Neural cell (in vitro differentiated cells): ENCODE data around the gene RNF121. TPM values are rescaled to one million over a fixed set of nuclear protein-coding genes. Genes with fewer than 3 reads are reported as not detected.

Source experiments
- H2AFZ ChIP-seq: fragments of 200-600, 300-800 bp; sonication (generic), shearing (Covaris generic); 2 replicates; pipeline ENCODE4 v1.6.0; 2014; ENCODE audit warnings: low read depth, mild to moderate bottlenecking, antibody characterized with exemption, low read length, moderate library complexity
- H3F3A ChIP-seq: fragments of 200-600 bp; shearing (Covaris generic); 2 replicates; pipeline ENCODE4 v1.6.1; 2016; ENCODE audit warnings: mild to moderate bottlenecking, moderate library complexity, mixed read lengths, antibody characterized with exemption, low read length; ENCODE audit not compliant: insufficient read depth, poor library complexity, severe bottlenecking
- H3K27ac ChIP-seq: fragments of 200-600, 300-800 bp; sonication (generic), shearing (Covaris generic); 2 replicates; pipeline ENCODE4 v1.5.1; 2014; ENCODE audit warnings: mild to moderate bottlenecking, low read length, moderate library complexity
- H3K27me3 ChIP-seq: fragments of 300-800, 200-600 bp; sonication (generic), shearing (Covaris generic); 2 replicates; pipeline ENCODE4 v1.6.0; 2014; ENCODE audit warnings: mild to moderate bottlenecking, low read depth, low read length, moderate library complexity; ENCODE audit not compliant: insufficient read depth
- H3K36me3 ChIP-seq: fragments of 300-800, 200-600 bp; sonication (generic), shearing (Covaris generic); 2 replicates; pipeline ENCODE4 v1.5.1; 2014; ENCODE audit warnings: mild to moderate bottlenecking, antibody characterized with exemption, low read length, moderate library complexity; ENCODE audit not compliant: insufficient read depth
- H3K4me2 ChIP-seq: fragments of 300-800, 200-600 bp; sonication (generic), shearing (Covaris generic); 2 replicates; pipeline ENCODE4 v1.6.0; 2014; ENCODE audit warnings: mild to moderate bottlenecking, low read length
- H3K4me3 ChIP-seq: fragments of 300-800, 200-600 bp; sonication (generic), shearing (Covaris generic); 2 replicates; pipeline ENCODE4 v1.5.1; 2014; ENCODE audit warnings: mild to moderate bottlenecking, low read length, moderate library complexity
- H3K79me2 ChIP-seq: fragments of 200-600 bp; shearing (Covaris generic); replicated peaks from 2 replicates; pipeline ENCODE4 v1.6.0; 2014; ENCODE audit warnings: mild to moderate bottlenecking, low read length, moderate library complexity; ENCODE audit not compliant: insufficient read depth
- H3K9ac ChIP-seq: fragments of 300-800, 200-600 bp; sonication (generic), shearing (Covaris generic); 2 replicates; pipeline ENCODE4 v1.6.1; 2016; ENCODE audit warnings: mild to moderate bottlenecking, low read length, mixed read lengths
- H3K9me2 ChIP-seq: fragments of 200-600 bp; shearing (Covaris generic); 2 replicates; pipeline ENCODE4 v1.6.1; 2016; ENCODE audit warnings: mild to moderate bottlenecking, low read length, mixed read lengths; ENCODE audit not compliant: insufficient read depth
- H3K9me3 ChIP-seq: fragments of 200-600, 300-800 bp; sonication (generic), shearing (Covaris generic); 2 replicates; pipeline ENCODE4 v1.6.1; 2016; ENCODE audit warnings: mild to moderate bottlenecking, mixed run types, low read length, moderate library complexity, mixed read lengths
- H4K20me1 ChIP-seq: fragments of 200-600 bp; shearing (Covaris generic); 2 replicates; pipeline ENCODE4 v1.6.1; 2016; ENCODE audit warnings: mild to moderate bottlenecking, mixed run types; ENCODE audit not compliant: insufficient read depth
- CTCF ChIP-seq: fragments of 450-650 bp; IDR thresholded peaks from 2 replicates; pipeline ENCODE4 v1.5.1; 2014; ENCODE audit warnings: antibody characterized with exemption, mild to moderate bottlenecking, moderate library complexity; ENCODE audit not compliant: poor library complexity, severe bottlenecking
- EP300 ChIP-seq: fragments of 450-650 bp; conservative IDR thresholded peaks from 2 replicates; pipeline ENCODE4 v1.6.1; 2014; ENCODE audit warnings: antibody characterized with exemption, mild to moderate bottlenecking, moderate library complexity; ENCODE audit not compliant: poor library complexity, severe bottlenecking
- EZH2 ChIP-seq: fragments of 200-600, 300-800 bp; shearing (Covaris generic), sonication (generic); IDR thresholded peaks from 2 replicates; pipeline ENCODE4 v1.6.1; 2014; ENCODE audit warnings: antibody characterized with exemption, low read length, borderline replicate concordance, mild to moderate bottlenecking; ENCODE audit not compliant: insufficient read depth, poor library complexity, severe bottlenecking
- MXI1 ChIP-seq: fragments of 450-650 bp; conservative IDR thresholded peaks from 2 replicates; pipeline ENCODE4 v1.6.1; 2014; ENCODE audit warnings: antibody characterized with exemption, mild to moderate bottlenecking; ENCODE audit not compliant: poor library complexity, severe bottlenecking
- POLR2AphosphoS5 ChIP-seq: IDR thresholded peaks from 2 replicates; pipeline ENCODE4 v1.6.1; 2012
- RAD21 ChIP-seq: fragments of 450-650 bp; conservative IDR thresholded peaks from 2 replicates; pipeline ENCODE4 v1.6.1; 2014; ENCODE audit warnings: antibody characterized with exemption, mild to moderate bottlenecking, moderate library complexity
- REST ChIP-seq: IDR thresholded peaks from 2 replicates; pipeline ENCODE4 v1.6.1; 2012; ENCODE audit warnings: borderline replicate concordance
- SMC3 ChIP-seq: fragments of 450-650 bp; conservative IDR thresholded peaks from 2 replicates; pipeline ENCODE4 v1.6.1; 2014; ENCODE audit warnings: antibody characterized with exemption, mild to moderate bottlenecking, moderate library complexity; ENCODE audit not compliant: poor library complexity
- TAF1 ChIP-seq: IDR thresholded peaks from 2 replicates; pipeline ENCODE4 v1.6.1; 2012; ENCODE audit warnings: low read depth
- polyA plus RNA-seq: library from polyadenylated mRNA; depleted of rRNA; stranded (reverse); fragments of >200 nt; gene quantifications from 2 replicates; pipeline ENCODE4 v1.2.3, GENCODE V29; 2014

The RNF121 gene
- polyA plus RNA-seq, 1 donor from 2014 or later, result 21.2 TPM

- Histone ChIP-seq H3K79me2 (peaks cover 41% of the 10 kb centered on the region), H3K4me2 (peak within 1 kb of the TSS; percentile 79), H4K20me1 (no peaks in the 10 kb centered on the region), H3K27ac (peak within 1 kb of the TSS; percentile 63), H3K9me3 (no peaks in the 10 kb centered on the region), H3K4me3 (peak within 1 kb of the TSS; percentile 75), H3K36me3 (no peaks in the 10 kb centered on the region), H3K27me3 (no peaks in the 10 kb centered on the region), H3K9me2 (no peaks in the 10 kb centered on the region), H3F3A (no peaks in the 10 kb centered on the region), H2AFZ (peak within 1 kb of the TSS; percentile 84), H3K9ac (peak within 1 kb of the TSS; percentile 72)
- no peak for TF ChIP-seq CTCF
- peak; percentile 30 for TF ChIP-seq RAD21
- no peak for TF ChIP-seq MXI1
- TF ChIP-seq TAF1, result no peak
- TF ChIP-seq EP300, result no peak
- peak; percentile 31 for TF ChIP-seq POLR2AphosphoS5
- no peak for TF ChIP-seq REST
- TF ChIP-seq EZH2, result no peak
- peak; percentile 46 for TF ChIP-seq SMC3
Observed at GRCh38 chr11:71927820-71928736, 768 bp upstream of the RNF121 start, which contains the start of gene XNDC1N. XNDC1N (minus strand) TSS chr11:71928594; CDS start chr11:71923353, 5,241 bp downstream.

- Histone ChIP-seq H3K79me2 (peaks cover 51% of the 10 kb centered on the region), H3K27ac (peak overlapping the region; percentile 63)
Observed at GRCh38 chr11:71929491-71929890, 645 bp downstream of the RNF121 start.

More at GRCh38 chr11:71929491-71929890, 645 bp downstream of the RNF121 start:
- no peaks in the 10 kb centered on the region for H3F3A ChIP-seq
- H3K27me3 ChIP-seq, result no peaks in the 10 kb centered on the region
- H3K9ac ChIP-seq, result peak overlapping the region; percentile 72
- H3K4me3 ChIP-seq, result peak overlapping the region; percentile 75
- H3K9me2 ChIP-seq, result no peaks in the 10 kb centered on the region
- no peak overlapping the region for H2AFZ ChIP-seq
- no peak for TF ChIP-seq REST
- no peak for TF ChIP-seq POLR2AphosphoS5
- TF ChIP-seq TAF1, result no peak
- TF ChIP-seq MXI1, result no peak
- no peak for TF ChIP-seq RAD21
- no peak for TF ChIP-seq CTCF
- no peak for TF ChIP-seq EP300
- TF ChIP-seq EZH2, result no peak
- TF ChIP-seq SMC3, result no peak
- no peaks in the 10 kb centered on the region for H3K9me3 ChIP-seq
- peak overlapping the region; percentile 37 for H3K4me2 ChIP-seq
- H3K36me3 ChIP-seq, result no peaks in the 10 kb centered on the region
- no peaks in the 10 kb centered on the region for H4K20me1 ChIP-seq
